HFF-Myc (cell line): ENCODE results near the gene TYRO3.

Experiments
- DNase-seq: peaks from one replicate; pipeline ENCODE4 v3.0.0-alpha.2; 2011; ENCODE audit warnings: low read depth; ENCODE audit errors: extremely low read depth
- H3K4me3 ChIP-seq: replicated peaks from 2 replicates; pipeline ENCODE4 v1.5.1; 2011; ENCODE audit warnings: low read depth, mild to moderate bottlenecking, control low read depth, low read length
- CTCF ChIP-seq: IDR thresholded peaks from 2 replicates; pipeline ENCODE4 v1.5.1; 2012; ENCODE audit warnings: mild to moderate bottlenecking, low read depth, low read length, control low read depth; ENCODE audit errors: missing control alignments

Gene TYRO3

GRCh38 chr15:41610048-41610447 lies 51.0 kb downstream of the TYRO3 start:
- TF ChIP-seq CTCF: no peak
- no peak for DNase-seq
- no peak overlapping the region for H3K4me3 ChIP-seq

GRCh38 chr15:41620536-41621199 lies 61.7 kb downstream of the TYRO3 start:
- DNase-seq: no peak
- TF ChIP-seq CTCF: no peak
- H3K4me3 ChIP-seq: peak overlapping the region; percentile 47

GRCh38 chr15:41621200-41622193 lies 62.5 kb downstream of the TYRO3 start:
- peak overlapping the region; percentile 47 for H3K4me3 ChIP-seq
- DNase-seq: peak; percentile 45
- no peak for TF ChIP-seq CTCF

- no peak overlapping the region for H3K4me3 ChIP-seq
- TF ChIP-seq CTCF: no peak
- no peak for DNase-seq
Measured at GRCh38 chr15:41622901-41623300, 63.9 kb downstream of the TYRO3 start.

GRCh38 chr15:41627203-41627602 lies 68.2 kb downstream of the TYRO3 start:
- no peak for TF ChIP-seq CTCF
- no peak overlapping the region for H3K4me3 ChIP-seq
- no peak for DNase-seq

- TF ChIP-seq CTCF: no peak
- H3K4me3 ChIP-seq: no peak overlapping the region
- DNase-seq: no peak
Measured at GRCh38 chr15:41629463-41629862, 70.5 kb downstream of the TYRO3 start.
